Activated B cell treated with CpG ODN at 0.5 μM for 24 hours (primary cell): ENCODE results near the gene GNB1L. TPM values are rescaled to one million over a fixed set of nuclear protein-coding genes. Genes with fewer than 3 reads are reported as not detected.

ENCODE experiments used
- ATAC-seq: fragments of 200-7000 bp; cut with Tn5 transposase; one replicate; pipeline ENCODE4 v1.10.0; 2021; ENCODE audit warnings: low read depth, mild to moderate bottlenecking, moderate library complexity
- CTCF ChIA-PET: fragments of 350-600 bp; sonication (Branson Sonifier 250); formaldehyde crosslinking; loops from one replicate; lab custom pipeline; 2021; ENCODE audit warnings: antibody characterized with exemption; lab: Charles Lee
- POLR2A ChIA-PET: fragments of 350-600 bp; sonication (Branson Sonifier 250); formaldehyde crosslinking; loops from one replicate; lab custom pipeline; 2021; ENCODE audit warnings: antibody characterized with exemption; lab: Charles Lee
- DNase-seq: peaks from one replicate; pipeline ENCODE4 v3.0.0; 2022
- H3K27ac Mint-ChIP-seq: one replicate; pipeline ENCODE4 v1.8.0; 2020; ENCODE audit warnings: mixed read lengths
- H3K27me3 Mint-ChIP-seq: one replicate; pipeline ENCODE4 v1.8.0; 2021; ENCODE audit warnings: mixed read lengths
- H3K36me3 Mint-ChIP-seq: one replicate; pipeline ENCODE4 v1.8.0; 2021; ENCODE audit warnings: low read depth, mixed read lengths
- H3K4me1 Mint-ChIP-seq: one replicate; pipeline ENCODE4 v1.8.0; 2021; ENCODE audit warnings: mixed read lengths
- H3K4me3 Mint-ChIP-seq: one replicate; pipeline ENCODE4 v1.8.0; 2020; ENCODE audit warnings: mild to moderate bottlenecking, mixed read lengths
- H3K9me3 Mint-ChIP-seq: one replicate; pipeline ENCODE4 v1.8.0; 2020; ENCODE audit warnings: mixed read lengths
- intact Hi-C: fragments of 100-400 bp; cut with micrococcal nuclease; formaldehyde crosslinking; loops from one replicate; pipeline ENCODE4 v1.15.1; 2024
- total RNA-seq: library from RNA; stranded (reverse); gene quantifications from 2 replicates; pipeline ENCODE4 v1.2.3, GENCODE V29; 2022
- TF ChIP-seq, protein P1 (sequence below): fragments of 200-600 bp; IDR thresholded peaks from one replicate; pipeline ENCODE4 v1.8.0; 2022; ENCODE audit warnings: antibody characterized with exemption, mild to moderate bottlenecking

Gene GNB1L
- total RNA-seq, 1 donor from 2014 or later: 6.3 TPM

DNA sequence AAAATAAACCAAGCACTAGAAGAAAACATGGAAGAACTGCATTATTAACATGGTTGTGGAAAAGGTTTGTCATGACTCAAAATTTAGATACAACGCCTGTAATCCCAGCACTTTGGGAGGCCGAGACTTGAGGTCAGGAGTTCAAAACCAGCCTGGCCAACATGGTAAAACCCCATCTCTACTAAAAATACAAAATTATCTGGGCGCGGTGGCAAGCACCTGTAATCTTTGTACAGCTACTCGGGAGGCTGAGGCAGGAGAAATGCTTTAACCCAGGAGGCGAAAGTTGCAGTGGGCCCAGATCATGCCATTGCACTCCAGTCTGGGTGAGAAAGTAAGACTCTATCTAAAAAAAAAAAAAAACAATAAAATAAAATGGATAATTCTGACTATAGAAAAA is 23.7 kb downstream of the GNB1L start:
- Mint-ChIP-seq H3K27me3 (no peaks in the 10 kb centered on the region), H3K4me1 (peaks cover 8% of the 10 kb centered on the region), H3K36me3 (peaks cover 3% of the 10 kb centered on the region), H3K27ac (no peak overlapping the region), H3K9me3 (no peaks in the 10 kb centered on the region), H3K4me3 (no peak overlapping the region)
- POLR2A ChIA-PET: no interaction called here
- TF ChIP-seq, protein P1, sequence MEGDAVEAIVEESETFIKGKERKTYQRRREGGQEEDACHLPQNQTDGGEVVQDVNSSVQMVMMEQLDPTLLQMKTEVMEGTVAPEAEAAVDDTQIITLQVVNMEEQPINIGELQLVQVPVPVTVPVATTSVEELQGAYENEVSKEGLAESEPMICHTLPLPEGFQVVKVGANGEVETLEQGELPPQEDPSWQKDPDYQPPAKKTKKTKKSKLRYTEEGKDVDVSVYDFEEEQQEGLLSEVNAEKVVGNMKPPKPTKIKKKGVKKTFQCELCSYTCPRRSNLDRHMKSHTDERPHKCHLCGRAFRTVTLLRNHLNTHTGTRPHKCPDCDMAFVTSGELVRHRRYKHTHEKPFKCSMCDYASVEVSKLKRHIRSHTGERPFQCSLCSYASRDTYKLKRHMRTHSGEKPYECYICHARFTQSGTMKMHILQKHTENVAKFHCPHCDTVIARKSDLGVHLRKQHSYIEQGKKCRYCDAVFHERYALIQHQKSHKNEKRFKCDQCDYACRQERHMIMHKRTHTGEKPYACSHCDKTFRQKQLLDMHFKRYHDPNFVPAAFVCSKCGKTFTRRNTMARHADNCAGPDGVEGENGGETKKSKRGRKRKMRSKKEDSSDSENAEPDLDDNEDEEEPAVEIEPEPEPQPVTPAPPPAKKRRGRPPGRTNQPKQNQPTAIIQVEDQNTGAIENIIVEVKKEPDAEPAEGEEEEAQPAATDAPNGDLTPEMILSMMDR: no peak
- intact Hi-C loops: no loop called here
- no peak for DNase-seq
- no peak for ATAC-seq
- CTCF ChIA-PET: no interaction called here

DNA sequence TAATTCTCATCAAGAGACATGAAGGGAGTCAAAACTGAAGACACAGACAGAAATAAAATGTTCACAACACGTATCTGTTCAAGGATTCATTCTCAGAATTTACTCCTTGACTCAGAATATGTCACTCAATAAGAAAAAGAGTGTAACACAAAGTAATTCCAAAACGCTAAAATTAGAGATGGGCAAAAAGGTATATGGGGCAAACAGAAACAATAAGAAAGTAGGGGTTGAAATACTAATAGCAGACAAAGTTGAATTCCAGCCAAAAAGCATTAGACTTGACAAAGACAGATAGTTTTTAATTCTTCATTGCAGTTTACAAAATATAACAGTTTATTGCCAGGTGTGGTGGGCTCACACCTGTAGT is 26.7 kb downstream of the GNB1L start:
- TF ChIP-seq, protein P1: no peak
- Mint-ChIP-seq H3K4me1 (peaks cover 8% of the 10 kb centered on the region), H3K9me3 (no peaks in the 10 kb centered on the region), H3K4me3 (no peak overlapping the region), H3K36me3 (peaks cover 3% of the 10 kb centered on the region), H3K27ac (no peak overlapping the region), H3K27me3 (no peaks in the 10 kb centered on the region)
- ChIA-PET POLR2A (no interaction called here), CTCF (no interaction called here)
- ATAC-seq (no peak), DNase-seq (no peak)
- intact Hi-C loops: no loop called here

DNA sequence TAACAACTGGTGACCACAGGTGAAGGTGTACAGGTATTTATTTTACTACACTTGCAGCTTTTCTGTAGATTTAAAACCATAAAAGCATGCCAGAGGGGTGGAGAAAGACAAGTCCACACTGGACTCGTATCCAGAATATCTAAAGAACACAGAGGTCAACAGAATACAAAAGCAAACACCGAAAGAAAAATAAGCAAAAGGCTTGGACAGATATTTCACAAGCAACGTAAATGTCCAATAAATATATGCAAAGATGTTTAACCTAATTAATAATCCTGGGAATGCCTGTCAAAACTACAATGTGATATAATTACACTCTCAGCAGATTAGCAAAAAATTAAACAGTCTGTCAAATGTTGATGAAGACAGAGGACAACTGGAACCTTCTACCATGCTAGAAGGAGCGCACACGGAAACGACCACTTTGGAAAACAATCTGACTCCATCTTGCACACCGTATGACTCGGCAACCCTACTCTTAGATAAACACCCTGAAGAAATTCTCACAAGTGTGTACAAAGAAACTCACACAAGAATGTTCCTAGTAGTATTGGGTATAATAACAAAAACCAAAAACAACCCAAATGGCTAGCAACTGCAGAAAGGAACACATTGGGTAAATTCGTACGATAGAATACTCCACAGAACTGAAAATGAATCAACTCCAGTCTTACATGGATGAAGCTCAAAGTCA is 27.2 kb downstream of the GNB1L start:
- CTCF ChIA-PET: no interaction called here
- intact Hi-C loops: no loop called here

DNA sequence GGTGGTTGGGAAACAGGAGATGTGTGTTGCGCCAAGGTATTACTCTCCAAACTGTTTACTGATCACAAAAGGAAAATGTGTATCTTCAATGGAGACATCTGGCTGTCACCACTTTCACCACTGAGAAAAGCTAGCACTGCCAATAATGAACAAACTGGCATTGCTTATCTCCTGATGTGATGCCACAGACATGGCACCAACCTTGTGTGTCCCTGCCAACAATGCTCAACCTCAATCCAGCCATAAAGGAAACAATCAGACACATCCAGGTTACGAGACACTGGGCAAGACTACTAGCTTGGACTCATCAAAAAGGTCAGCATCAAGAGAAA is 28.1 kb downstream of the GNB1L start:
- POLR2A ChIA-PET: no interaction called here
- H3K4me3 Mint-ChIP-seq: no peak overlapping the region
- intact Hi-C loops: no loop called here

More for the DNA sequence above, 27.2 kb downstream of the GNB1L start:
- TF ChIP-seq, protein P1: no peak
- ATAC-seq (no peak), DNase-seq (no peak)
- no peaks in the 10 kb centered on the region for H3K27me3 Mint-ChIP-seq
- no peak overlapping the region for H3K27ac Mint-ChIP-seq
- H3K4me1 Mint-ChIP-seq: peaks cover 4% of the 10 kb centered on the region
- POLR2A ChIA-PET: no interaction called here
- H3K36me3 Mint-ChIP-seq: peaks cover 3% of the 10 kb centered on the region
- no peak overlapping the region for H3K4me3 Mint-ChIP-seq
- H3K9me3 Mint-ChIP-seq: no peaks in the 10 kb centered on the region

DNA sequence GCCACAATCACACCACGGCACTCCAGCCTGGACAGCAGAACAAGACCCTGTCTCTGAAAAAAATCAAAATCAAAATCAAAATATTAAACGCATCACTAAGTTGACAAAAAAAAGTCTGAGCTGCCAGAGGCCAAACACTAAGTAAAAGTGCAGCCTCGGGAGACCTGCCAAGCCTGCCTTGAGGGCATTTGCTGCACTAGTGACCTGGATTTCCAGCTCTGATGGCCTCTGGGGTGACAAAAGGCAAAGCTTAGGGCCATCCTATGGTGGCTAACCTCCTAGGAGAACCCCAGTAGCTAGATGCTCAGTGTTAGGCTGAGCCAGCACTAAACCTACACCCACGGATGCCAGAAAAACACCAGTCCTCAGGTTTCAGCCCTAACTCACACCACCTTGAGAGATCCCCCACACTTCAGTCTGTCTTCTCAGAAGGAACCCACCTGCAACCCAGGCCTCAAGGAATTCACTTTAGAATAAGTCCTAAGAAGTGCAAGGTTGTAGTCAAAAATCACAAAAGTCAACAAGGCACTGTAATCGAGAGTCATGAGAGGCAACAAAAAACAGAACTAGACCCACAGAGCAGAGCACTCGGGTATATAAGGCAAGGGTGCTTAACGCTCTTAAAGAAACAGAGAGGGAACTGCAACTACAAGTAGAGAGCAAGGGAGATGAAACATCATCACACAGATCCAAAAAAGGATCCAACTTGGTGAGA is 28.6 kb downstream of the GNB1L start:
- POLR2A ChIA-PET: no interaction called here
- ATAC-seq: no peak
- no peaks in the 10 kb centered on the region for H3K4me1 Mint-ChIP-seq
- no peak overlapping the region for H3K27ac Mint-ChIP-seq
- no peak overlapping the region for H3K4me3 Mint-ChIP-seq
- TF ChIP-seq, protein P1: no peak
- H3K36me3 Mint-ChIP-seq: peaks cover 3% of the 10 kb centered on the region
- no peaks in the 10 kb centered on the region for H3K9me3 Mint-ChIP-seq
- CTCF ChIA-PET: no interaction called here
- intact Hi-C loops: no loop called here
- DNase-seq: no peak
- no peaks in the 10 kb centered on the region for H3K27me3 Mint-ChIP-seq

More for the DNA sequence above, 28.1 kb downstream of the GNB1L start:
- H3K4me1 Mint-ChIP-seq: no peaks in the 10 kb centered on the region
- no peaks in the 10 kb centered on the region for H3K9me3 Mint-ChIP-seq
- no peak for DNase-seq
- TF ChIP-seq, protein P1: no peak
- H3K36me3 Mint-ChIP-seq: peaks cover 3% of the 10 kb centered on the region
- no peak overlapping the region for H3K27ac Mint-ChIP-seq
- H3K27me3 Mint-ChIP-seq: no peaks in the 10 kb centered on the region
- no peak for ATAC-seq
- CTCF ChIA-PET: no interaction called here
